SK-N-SH (cell line): Measurements from ENCODE around the gene EFCC1. TPM values are rescaled to one million over a fixed set of nuclear protein-coding genes. Genes with fewer than 3 reads are reported as not detected.

ENCODE experiments used
- CTCF ChIA-PET: fragments of 300-600, 350-600 bp; formaldehyde crosslinking; extraction: SDS; loops from one replicate; lab custom pipeline; 2021; lab: Yijun Ruan, JAX
- POLR2A ChIA-PET: fragments of 350-600 bp; sonication (Branson Sonifier 250); formaldehyde crosslinking; extraction: SDS; loops from one replicate; lab custom pipeline; 2020; ENCODE audit warnings: antibody characterized with exemption, inconsistent platforms; lab: Yijun Ruan, JAX
- DNase-seq: peaks from one replicate; pipeline ENCODE4 v3.0.0; 2012
- H2AFZ ChIP-seq: fragments of 200-600 bp; sonication (generic); 2 replicates; pipeline ENCODE4 v1.8.1; 2016; ENCODE audit warnings: antibody characterized with exemption, mild to moderate bottlenecking, low read depth
- H3F3A ChIP-seq: fragments of 200-600 bp; sonication (generic); replicated peaks from 2 replicates; pipeline ENCODE3; 2016; ENCODE audit warnings: antibody characterized with exemption, mild to moderate bottlenecking; ENCODE audit not compliant: insufficient read depth
- H3K27ac ChIP-seq, 2 experiments: fragments of 200-500 bp in 1 of 2; fragments of 200-600 bp in 1 of 2; sonication (Bioruptor generic) in 1 of 2; sonication (generic), shearing (Covaris generic) in 1 of 2; 2 replicates each; pipeline versions ENCODE4 v1.5.1 to v1.6.1; 2014 to 2016; ENCODE audit warnings: low read depth in 2 of 2, inconsistent platforms in 1 of 2, low read length in 1 of 2, mild to moderate bottlenecking in 1 of 2, mixed read lengths in 1 of 2
- H3K27me3 ChIP-seq: fragments of 200-600 bp; sonication (generic), shearing (Covaris generic); 2 replicates; pipeline ENCODE4 v1.6.1; 2016; ENCODE audit warnings: mixed run types; ENCODE audit not compliant: insufficient read depth
- H3K36me3 ChIP-seq, 2 experiments: fragments of 200-500 bp in 1 of 2; fragments of 200-600 bp in 1 of 2; sonication (Bioruptor generic) in 1 of 2; sonication (generic) in 1 of 2; replicated peaks in 1 of 2; 2 replicates each; pipeline versions ENCODE3 to v1.5.1; 2014 to 2016; ENCODE audit warnings: low read length in 1 of 2, mild to moderate bottlenecking in 1 of 2; ENCODE audit not compliant: insufficient read depth in 2 of 2, control insufficient read depth in 1 of 2
- H3K4me1 ChIP-seq, 2 experiments: fragments of 200-500 bp in 1 of 2; fragments of 200-600 bp in 1 of 2; sonication (Bioruptor generic) in 1 of 2; sonication (generic), shearing (Covaris generic) in 1 of 2; 2 replicates each; pipeline versions ENCODE4 v1.5.1 to v1.6.1; 2014 to 2016; ENCODE audit warnings: low read depth in 1 of 2, low read length in 1 of 2, mixed run types in 1 of 2; ENCODE audit not compliant: insufficient read depth in 2 of 2, control insufficient read depth in 1 of 2
- H3K4me2 ChIP-seq: fragments of 200-600 bp; sonication (generic), shearing (Covaris generic); 2 replicates; pipeline ENCODE4 v1.6.1; 2017; ENCODE audit warnings: mixed run types
- H3K4me3 ChIP-seq, 2 experiments: fragments of 200-500 bp in 1 of 2; fragments of 200-600 bp in 1 of 2; sonication (Bioruptor generic) in 1 of 2; sonication (generic), shearing (Covaris generic) in 1 of 2; 2 replicates each; pipeline versions ENCODE4 v1.5.1 to v1.8.1; 2014 to 2016; ENCODE audit warnings: low read depth in 2 of 2, inconsistent platforms in 1 of 2, low read length in 1 of 2, mild to moderate bottlenecking in 1 of 2, mixed read lengths in 1 of 2, moderate library complexity in 1 of 2
- H3K79me2 ChIP-seq: fragments of 200-600 bp; sonication (generic); 2 replicates; pipeline ENCODE4 v1.8.1; 2017; ENCODE audit warnings: mild to moderate bottlenecking; ENCODE audit not compliant: insufficient read depth
- H3K9ac ChIP-seq: fragments of 200-600 bp; sonication (generic); 2 replicates; pipeline ENCODE4 v1.6.1; 2017; ENCODE audit warnings: mixed run types
- H3K9me2 ChIP-seq: fragments of 200-600 bp; sonication (generic); 2 replicates; pipeline ENCODE4 v1.6.1; 2017; ENCODE audit warnings: mixed run types
- H3K9me3 ChIP-seq: fragments of 200-600 bp; sonication (generic); 2 replicates; pipeline ENCODE4 v1.6.1; 2017; ENCODE audit warnings: mixed run types, mild to moderate bottlenecking, moderate library complexity
- H4K20me1 ChIP-seq: fragments of 200-600 bp; sonication (generic); 2 replicates; pipeline ENCODE4 v1.6.1; 2017; ENCODE audit warnings: mild to moderate bottlenecking, mixed run types; ENCODE audit not compliant: insufficient read depth
- CHD2 ChIP-seq: fragments of 150-350 bp; IDR thresholded peaks from 2 replicates; pipeline ENCODE4 v1.6.1; 2018; ENCODE audit warnings: low read length; ENCODE audit not compliant: partially characterized antibody
- ELF1 ChIP-seq: IDR thresholded peaks from 2 replicates; pipeline ENCODE4 v1.4.0; 2012
- EZH2phosphoT487 ChIP-seq: fragments of 200-600 bp; sonication (generic); IDR thresholded peaks from 2 replicates; pipeline ENCODE4 v1.6.1; 2017; ENCODE audit warnings: low read depth, mixed run types, mild to moderate bottlenecking, antibody characterized with exemption, moderate library complexity, borderline replicate concordance
- FOXJ3 ChIP-seq: sonication (generic); formaldehyde crosslinking; IDR thresholded peaks from 2 replicates; pipeline ENCODE4 v1.5.1; 2020; ENCODE audit warnings: mild to moderate bottlenecking, missing genetic modification reagents
- GATA2 ChIP-seq: sonication (generic); formaldehyde crosslinking; IDR thresholded peaks from 2 replicates; pipeline ENCODE4 v1.5.0; 2020; ENCODE audit warnings: mild to moderate bottlenecking, missing genetic modification reagents
- IRF3 ChIP-seq: fragments of 150-350 bp; IDR thresholded peaks from 2 replicates; pipeline ENCODE4 v1.6.1; 2016; ENCODE audit warnings: mild to moderate bottlenecking, low read depth, low read length
- MEF2A ChIP-seq: IDR thresholded peaks from 2 replicates; pipeline ENCODE4 v1.4.0; 2012; ENCODE audit warnings: low read depth, borderline replicate concordance
- NFIC ChIP-seq: IDR thresholded peaks from 2 replicates; pipeline ENCODE4 v1.4.0; 2012; ENCODE audit warnings: borderline replicate concordance
- NRF1 ChIP-seq: IDR thresholded peaks from 2 replicates; pipeline ENCODE4 v1.6.1; 2012; ENCODE audit warnings: low read depth, mild to moderate bottlenecking, low read length
- POLR2AphosphoS5 ChIP-seq: IDR thresholded peaks from 2 replicates; pipeline ENCODE4 v1.6.1; 2012; ENCODE audit warnings: low read depth, low read length
- RAD21 ChIP-seq: IDR thresholded peaks from 2 replicates; pipeline ENCODE4 v1.6.1; 2012; ENCODE audit warnings: mild to moderate bottlenecking, low read length
- REST ChIP-seq: IDR thresholded peaks from 2 replicates; pipeline ENCODE4 v1.6.1; 2012; ENCODE audit warnings: mild to moderate bottlenecking, low read depth, low read length, moderate library complexity
- RXRA ChIP-seq: IDR thresholded peaks from 2 replicates; pipeline ENCODE4 v1.4.0; 2012; ENCODE audit warnings: low read depth, mild to moderate bottlenecking, borderline replicate concordance
- SIN3A ChIP-seq: IDR thresholded peaks from 2 replicates; pipeline ENCODE4 v1.6.1; 2012; ENCODE audit warnings: low read depth, mild to moderate bottlenecking, low read length, moderate library complexity, borderline replicate concordance
- SMC3 ChIP-seq: IDR thresholded peaks from 2 replicates; pipeline ENCODE4 v1.6.1; 2012; ENCODE audit warnings: low read depth, low read length, improper control_type of control experiment
- TAF1 ChIP-seq: IDR thresholded peaks from 2 replicates; pipeline ENCODE4 v1.6.1; 2012; ENCODE audit warnings: low read depth, mild to moderate bottlenecking, low read length, moderate library complexity, borderline replicate concordance
- ZBTB33 ChIP-seq: IDR thresholded peaks from 2 replicates; pipeline ENCODE4 v1.4.0; 2012; ENCODE audit warnings: low read depth, borderline replicate concordance
- WGBS: methylation state at CpG from one replicate; pipeline ENCODE4 v1.1.6; 2017; ENCODE audit warnings: low lambda C conversion rate; 5-methylcytosine and 5-hydroxymethylcytosine counted together
- polyA plus RNA-seq, 3 experiments: library from polyadenylated mRNA; depleted of rRNA; stranded (reverse); fragments of >200 nt; gene quantifications; 2 replicates each; pipeline ENCODE4 v1.2.3, GENCODE V29; 2012

EFCC1 gene
- polyA plus RNA-seq, 1 of the 3 experiments (the other 2 are of a cell fraction), result not detected

GRCh38 chr3:129005526-129006303, 4.6 kb downstream of the EFCC1 start (continued):
- TF ChIP-seq IRF3 (no peak), RXRA (no peak), NRF1 (no peak), MEF2A (no peak), FOXJ3 (CRISPR knock-in tag) (no peak), GATA2 (CRISPR knock-in tag) (no peak), SIN3A (no peak)

DNA sequence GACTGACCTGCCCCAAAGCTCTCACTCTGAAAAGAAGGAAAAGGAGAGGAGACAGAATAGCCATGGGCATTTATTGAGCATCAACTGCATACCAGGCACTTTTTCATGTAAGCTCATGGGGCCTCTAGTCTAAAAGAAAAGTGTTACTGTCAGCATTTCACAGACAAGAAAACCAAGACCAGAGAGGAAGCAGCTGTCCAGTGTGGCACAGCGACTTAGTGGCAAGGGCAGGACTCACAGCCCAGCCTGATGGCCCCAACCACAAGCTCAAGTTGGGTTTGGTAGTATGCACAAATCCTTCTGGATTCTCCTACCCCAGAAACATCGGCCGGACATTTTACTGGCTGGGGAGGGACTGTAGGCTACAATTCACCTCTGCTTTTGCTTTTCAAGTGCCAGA, 5.8 kb downstream of the EFCC1 start:
- no peak overlapping the region for H3K4me3 ChIP-seq
- H3K79me2 ChIP-seq, result no peaks in the 10 kb centered on the region
- ChIA-PET CTCF (interaction anchor here (1.4 to 2.8 kb wide), 3 partner anchors 9 to 46 kb away, joined by 6 to 13 read pairs (median 13); no protein-coding TSS in a partner anchor), POLR2A (no interaction called here)
- peaks cover 26% of the 10 kb centered on the region for H3K27me3 ChIP-seq
- no peak overlapping the region for H3K9ac ChIP-seq
- H2AFZ ChIP-seq, result no peak overlapping the region
- no peaks in the 10 kb centered on the region for H4K20me1 ChIP-seq
- H3K9me2 ChIP-seq, result no peaks in the 10 kb centered on the region
- no peak overlapping the region for H3K4me2 ChIP-seq
- no peaks in the 10 kb centered on the region for H3K9me3 ChIP-seq
- no peak for DNase-seq
- peaks cover 0 to 2% of the 10 kb centered on the region in 2 experiments; a peak in 1 of 4 replicates for H3K4me1 ChIP-seq
- TF ChIP-seq RAD21 (no peak), TAF1 (no peak), CHD2 (no peak), MEF2A (no peak), SMC3 (no peak), ELF1 (no peak), RXRA (no peak), ZBTB33 (no peak), POLR2AphosphoS5 (no peak), REST (no peak), EZH2phosphoT487 (no peak), NFIC (no peak)
- TF ChIP-seq, all 33 proteins: peak for 0
- no peak overlapping the region for H3K27ac ChIP-seq
- H3F3A ChIP-seq, result no peaks in the 10 kb centered on the region
- WGBS, result 67% methylated on average over 3 of the region's 3 CpGs
- H3K36me3 ChIP-seq, result no peaks in the 10 kb centered on the region
